GM13977 (cell line): Measurements from ENCODE around the gene ARHGAP29.
"Not testable (repeated sequence)": the region's sequence is repeated elsewhere in the genome, so short reads cannot be mapped to it uniquely, and the experiment has no call there.

Source experiments
- DNase-seq: peaks from one replicate; pipeline ENCODE4 v3.0.0; 2012; ENCODE audit warnings: low spot score
- in situ Hi-C: fragments of 300-500 bp; cut with MboI; formaldehyde crosslinking; loops from one replicate; pipeline ENCODE4 v1.12.0; 2022; ENCODE audit warnings: low sequenced_read_pairs, low pct_unique_long_range_greater_than_20kb, mixed read lengths, inconsistent platforms; ENCODE audit not compliant: unreplicated experiment
- TF ChIP-seq, protein P1 (sequence below): IDR thresholded peaks from 2 replicates; pipeline ENCODE4 v1.5.1; 2012; ENCODE audit warnings: mild to moderate bottlenecking, control low read depth; ENCODE audit not compliant: insufficient read depth; ENCODE audit errors: extremely low read depth, missing control alignments

Gene ARHGAP29

DNA sequence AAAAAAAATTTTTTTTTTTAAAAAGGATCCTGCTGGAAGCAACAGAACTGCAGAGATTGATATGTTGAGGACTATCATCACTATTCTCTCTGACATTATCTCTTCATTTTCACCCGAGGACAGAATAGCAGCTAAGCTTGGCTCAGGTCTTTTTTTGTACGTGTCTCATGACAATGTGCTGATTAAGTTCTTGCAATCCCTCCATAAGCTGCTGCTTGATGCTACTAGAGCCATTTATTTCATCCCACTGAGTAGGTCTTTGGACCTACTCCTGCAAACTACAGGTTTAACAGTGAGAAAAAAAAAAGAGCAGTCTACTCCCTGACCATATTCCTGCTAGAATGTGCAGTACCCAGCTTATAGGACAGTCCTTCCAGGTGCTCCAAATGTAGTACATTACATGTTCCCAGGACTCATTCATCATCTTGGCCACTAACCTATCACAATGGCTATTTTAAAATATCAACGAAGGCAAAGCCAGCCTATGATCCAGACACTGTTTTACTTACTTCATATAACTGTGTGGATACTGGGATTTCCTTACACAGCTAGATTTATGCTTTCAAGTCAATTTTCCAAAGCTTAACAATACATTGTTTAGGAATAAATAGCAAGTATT lies 54.1 kb downstream of the ARHGAP29 start:
- TF ChIP-seq, protein P1, sequence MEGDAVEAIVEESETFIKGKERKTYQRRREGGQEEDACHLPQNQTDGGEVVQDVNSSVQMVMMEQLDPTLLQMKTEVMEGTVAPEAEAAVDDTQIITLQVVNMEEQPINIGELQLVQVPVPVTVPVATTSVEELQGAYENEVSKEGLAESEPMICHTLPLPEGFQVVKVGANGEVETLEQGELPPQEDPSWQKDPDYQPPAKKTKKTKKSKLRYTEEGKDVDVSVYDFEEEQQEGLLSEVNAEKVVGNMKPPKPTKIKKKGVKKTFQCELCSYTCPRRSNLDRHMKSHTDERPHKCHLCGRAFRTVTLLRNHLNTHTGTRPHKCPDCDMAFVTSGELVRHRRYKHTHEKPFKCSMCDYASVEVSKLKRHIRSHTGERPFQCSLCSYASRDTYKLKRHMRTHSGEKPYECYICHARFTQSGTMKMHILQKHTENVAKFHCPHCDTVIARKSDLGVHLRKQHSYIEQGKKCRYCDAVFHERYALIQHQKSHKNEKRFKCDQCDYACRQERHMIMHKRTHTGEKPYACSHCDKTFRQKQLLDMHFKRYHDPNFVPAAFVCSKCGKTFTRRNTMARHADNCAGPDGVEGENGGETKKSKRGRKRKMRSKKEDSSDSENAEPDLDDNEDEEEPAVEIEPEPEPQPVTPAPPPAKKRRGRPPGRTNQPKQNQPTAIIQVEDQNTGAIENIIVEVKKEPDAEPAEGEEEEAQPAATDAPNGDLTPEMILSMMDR, result no peak
- in situ Hi-C loops, result no loop called here
- DNase-seq, result no peak

DNA sequence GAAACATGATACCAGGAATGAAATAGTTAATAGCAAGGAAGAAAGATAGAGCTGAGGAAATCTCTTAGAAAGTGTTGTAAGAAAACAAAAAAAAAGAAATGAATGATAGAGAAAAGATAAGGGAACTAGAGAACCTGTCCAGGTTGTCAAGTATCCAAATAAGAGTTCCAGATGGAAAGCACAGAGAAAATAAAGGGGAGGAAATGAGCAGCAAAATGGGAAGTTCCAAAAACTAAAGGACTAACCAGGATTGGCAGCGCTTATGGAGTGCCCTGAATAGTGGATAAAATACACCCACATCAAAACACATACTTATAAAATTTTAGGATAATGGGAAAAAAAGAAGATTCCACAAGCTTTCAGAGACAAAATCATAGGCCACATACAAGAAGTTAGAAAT lies 55.2 kb downstream of the ARHGAP29 start:
- TF ChIP-seq, protein P1, result no peak
- in situ Hi-C loops, result no loop called here
- no peak for DNase-seq

DNA sequence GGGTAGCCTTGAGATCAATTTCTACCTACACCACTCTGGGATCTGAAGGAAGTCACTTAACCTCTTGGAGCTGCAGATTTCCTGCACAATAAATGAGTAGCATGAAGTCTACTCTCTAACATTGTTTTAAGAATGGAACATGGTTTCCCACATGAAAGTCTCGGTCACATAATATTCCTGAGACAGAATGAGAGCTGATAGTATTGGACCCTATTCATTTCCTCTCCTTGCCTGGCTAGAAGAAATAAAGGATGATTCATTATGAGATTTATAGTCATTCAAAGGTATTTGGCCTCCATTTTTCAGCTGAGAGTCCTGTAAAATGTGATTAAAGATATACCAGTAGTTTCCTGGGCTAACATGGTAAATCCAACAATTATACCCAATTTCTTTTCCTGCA lies 56.7 kb downstream of the ARHGAP29 start:
- DNase-seq, result no peak
- TF ChIP-seq, protein P1, result no peak
- in situ Hi-C loops, result no loop called here

DNA sequence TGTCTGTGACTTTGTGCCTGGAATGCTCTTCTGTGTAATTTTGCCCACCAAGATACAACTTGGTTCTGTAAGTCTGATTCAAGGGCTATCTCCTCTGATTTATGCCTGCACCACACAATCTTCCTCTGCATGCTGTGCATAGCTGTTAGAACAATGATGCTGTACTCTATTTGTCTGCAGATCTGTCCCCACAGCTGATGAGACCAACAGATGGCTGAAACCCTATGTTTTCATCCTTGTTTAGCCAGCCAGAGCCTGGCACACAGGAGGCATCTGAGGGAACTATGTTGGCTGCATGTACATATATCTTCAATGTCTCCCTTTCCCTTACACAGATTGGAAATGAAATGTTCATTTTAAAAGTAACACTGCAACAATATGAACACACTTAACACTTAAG lies 58.5 kb downstream of the ARHGAP29 start:
- TF ChIP-seq, protein P1, result no peak
- no peak for DNase-seq
- in situ Hi-C loops, result no loop called here

DNA sequence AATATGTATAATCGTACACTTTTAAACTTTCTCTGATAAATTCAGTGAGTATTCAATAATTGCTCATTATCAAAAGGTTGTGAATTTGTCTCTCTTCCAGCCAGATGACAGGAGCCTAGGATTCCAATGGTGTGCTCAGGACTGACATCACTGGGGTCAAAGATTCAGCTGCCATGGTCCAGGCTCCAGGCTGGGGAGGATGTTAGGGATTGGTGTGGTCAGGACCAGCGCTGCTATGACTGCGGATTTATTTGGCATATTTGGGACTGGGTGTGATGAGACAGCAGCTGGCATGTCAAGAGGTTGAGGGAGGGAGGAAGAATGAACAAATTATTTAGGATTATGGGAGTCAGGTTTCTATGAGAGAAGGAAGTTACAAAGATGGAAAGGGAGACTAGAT lies 68.3 kb downstream of the ARHGAP29 start:
- in situ Hi-C loops, result no loop called here
- TF ChIP-seq, protein P1, result no peak
- DNase-seq, result no peak

DNA sequence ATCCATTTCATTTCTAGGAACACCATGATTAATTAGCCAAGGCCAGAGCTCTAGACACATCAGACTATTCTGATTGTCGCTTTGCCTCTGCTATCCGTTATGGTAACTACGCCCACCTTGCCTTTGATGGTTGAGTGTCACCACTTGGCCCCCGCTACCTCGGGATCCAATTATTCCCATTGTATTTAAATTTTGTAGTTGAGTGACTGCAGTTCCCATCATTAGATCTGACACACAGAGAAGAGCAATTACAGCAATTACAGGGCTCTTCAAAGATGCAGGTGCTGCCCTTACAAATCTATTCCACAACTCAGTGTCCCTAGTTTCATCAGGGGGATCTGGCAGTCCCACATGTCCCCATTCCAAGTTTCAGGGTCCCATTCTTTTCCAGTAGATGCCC lies 71.5 kb downstream of the ARHGAP29 start:
- in situ Hi-C loops, result no loop called here
- TF ChIP-seq, protein P1, result no peak
- no peak for DNase-seq

DNA sequence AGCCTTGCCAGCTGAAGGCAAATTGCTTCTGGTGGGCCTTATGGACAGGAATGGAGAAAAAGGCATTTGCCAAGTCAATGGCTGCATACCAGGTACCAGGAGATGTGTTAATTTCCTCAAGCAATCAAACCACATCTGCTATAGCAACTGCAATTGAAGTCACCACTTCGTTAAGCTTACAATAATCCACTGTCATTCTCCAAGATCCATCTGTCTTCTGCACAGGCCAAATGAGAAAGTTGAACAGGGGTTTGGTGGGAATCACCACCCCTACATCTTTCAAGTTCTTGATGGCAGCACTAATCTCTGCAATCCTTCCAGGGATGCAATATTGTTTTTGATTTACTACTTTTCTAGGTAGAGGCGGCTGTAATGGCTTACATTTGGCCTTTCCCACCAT lies 72.5 kb downstream of the ARHGAP29 start:
- DNase-seq, in situ Hi-C loops: not testable (repeated sequence)

DNA sequence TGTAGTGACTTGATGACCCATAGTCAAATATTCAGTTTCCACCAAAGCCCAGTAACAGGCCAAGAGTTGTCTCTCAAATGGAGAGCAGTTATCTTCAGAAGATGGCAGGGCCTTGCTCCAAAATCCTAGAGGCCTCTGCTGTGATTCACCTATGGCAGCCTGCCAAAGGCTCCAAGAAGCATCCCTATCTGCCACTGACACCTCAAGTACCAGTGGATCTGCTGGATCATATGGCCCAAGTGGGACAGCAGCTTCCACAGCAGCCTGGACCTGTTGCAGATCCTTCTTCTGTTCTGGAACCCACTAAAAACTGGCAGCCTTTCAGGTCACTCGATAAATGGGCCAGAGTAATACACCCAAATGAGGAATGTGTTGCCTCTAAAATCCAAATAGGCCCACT lies 73.3 kb downstream of the ARHGAP29 start:
- DNase-seq, in situ Hi-C loops: not testable (repeated sequence)

DNA sequence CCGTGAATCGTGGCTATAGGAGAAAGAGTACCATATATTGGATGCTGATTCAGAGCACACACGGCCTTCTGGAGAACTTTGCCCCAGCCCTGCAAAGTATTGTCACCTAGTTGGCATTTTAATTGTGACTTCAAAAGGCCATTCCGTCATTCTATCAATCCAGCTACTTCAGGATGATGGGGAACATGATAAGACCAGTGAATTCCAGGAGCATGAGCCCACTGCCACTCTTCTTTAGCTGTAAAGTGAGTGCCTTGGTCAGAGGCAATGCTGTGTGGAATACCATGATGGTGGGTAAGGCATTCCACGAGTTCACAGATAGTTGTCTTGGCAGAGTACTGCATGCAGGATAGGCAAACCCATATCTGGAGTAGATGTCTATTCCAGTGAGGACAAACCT lies 74.1 kb downstream of the ARHGAP29 start:
- in situ Hi-C loops, DNase-seq: not testable (repeated sequence)
